Activated naive CD4-positive, alpha-beta T cell treated with anti-CD3 and anti-CD28 coated beads, Interleukin-2, amount 50 U/mL, for 72 hours (primary cell): ENCODE data around the gene COA3. TPM values are rescaled to one million over a fixed set of nuclear protein-coding genes. Genes with fewer than 3 reads are reported as not detected.
A peak's percentile ranks its signal among the peaks of the same experiment; 100 is the strongest.

Experiments
- ATAC-seq, 2 donors: fragments of 150-1000 bp; cut with Tn5 transposase; 2 replicates each; pipeline ENCODE4 v1.10.0; 2021; ENCODE audit warnings: mild to moderate bottlenecking in 2 of 2, moderate library complexity in 2 of 2
- DNase-seq, 2 donors: peaks; one replicate each; pipeline ENCODE4 v3.0.0; 2021 to 2022; ENCODE audit warnings: low spot score in 2 of 2
- H3K27ac Mint-ChIP-seq, 2 donors: one replicate each; pipeline ENCODE4 v1.8.0; 2022; ENCODE audit warnings: mild to moderate bottlenecking in 2 of 2, mixed read lengths in 2 of 2
- H3K36me3 Mint-ChIP-seq, 2 donors: one replicate each; pipeline ENCODE4 v1.8.0; 2022; ENCODE audit warnings: mixed read lengths in 2 of 2
- H3K9me3 Mint-ChIP-seq, 2 donors: one replicate each; pipeline ENCODE4 v1.8.0; 2022; ENCODE audit warnings: mixed read lengths in 2 of 2
- total RNA-seq, 2 donors: library from RNA; stranded (reverse); gene quantifications; one replicate each; pipeline ENCODE4 v1.2.3, GENCODE V29; 2022

COA3 gene
- total RNA-seq, 2 donors from 2014 or later, result 14.8 to 32.7 TPM

DNA sequence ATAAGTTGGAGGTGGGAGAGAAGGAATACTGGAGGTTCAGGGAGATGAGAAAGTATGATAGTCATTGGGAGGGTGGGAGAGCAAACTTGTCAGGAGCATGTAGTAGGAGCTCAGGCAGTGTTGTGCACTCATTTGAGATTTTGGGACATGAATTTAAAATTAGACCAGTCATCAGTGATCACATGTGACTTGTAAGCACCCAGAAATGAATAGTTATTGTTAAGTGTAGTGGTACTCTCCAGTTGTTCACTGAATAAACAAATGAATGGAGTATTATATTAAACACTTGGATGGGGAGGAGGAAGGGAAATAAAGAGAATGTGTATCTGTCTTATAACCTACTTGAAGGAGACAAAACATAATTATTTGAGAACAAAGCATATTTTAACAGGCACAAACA is 32.5 kb upstream of the COA3 start:
- DNase-seq (no peak), ATAC-seq (no peak)

DNA sequence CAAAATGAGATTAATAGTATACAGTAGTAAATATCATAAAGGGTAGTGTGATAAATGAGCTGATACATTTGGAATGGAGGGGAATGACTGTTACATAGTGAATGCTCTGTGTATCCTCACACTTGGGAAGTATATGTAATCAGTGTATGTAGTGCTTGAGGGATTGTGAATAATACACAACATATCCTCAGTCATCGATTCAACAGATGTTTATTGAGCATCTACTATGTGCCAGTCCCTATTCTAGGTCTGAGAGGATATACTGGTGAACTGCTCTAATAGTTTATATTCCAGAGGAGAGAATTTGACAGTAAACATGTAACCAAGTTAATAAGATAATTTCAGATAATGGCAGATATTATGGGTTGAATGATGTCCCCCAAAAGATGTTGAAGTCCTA is 29.0 kb upstream of the COA3 start:
- ATAC-seq, result no peak
- peaks cover 8 to 11% of the 10 kb centered on the region in 2 donors for H3K36me3 Mint-ChIP-seq
- H3K9me3 Mint-ChIP-seq, result no peaks in the 10 kb centered on the region
- no peak for DNase-seq
- H3K27ac Mint-ChIP-seq, result no peak overlapping the region

More for the DNA sequence above, 32.5 kb upstream of the COA3 start:
- Mint-ChIP-seq H3K9me3 (no peaks in the 10 kb centered on the region), H3K27ac (no peak overlapping the region), H3K36me3 (peaks cover 0 to 15% of the 10 kb centered on the region in 2 donors)

GRCh38 chr17:42821176-42821575 is 22.7 kb upstream of the COA3 start:
- Mint-ChIP-seq H3K9me3 (no peaks in the 10 kb centered on the region), H3K27ac (no peak overlapping the region), H3K36me3 (peaks cover 18 to 23% of the 10 kb centered on the region in 2 donors)
- DNase-seq, result no peak
- ATAC-seq, result no peak

DNA sequence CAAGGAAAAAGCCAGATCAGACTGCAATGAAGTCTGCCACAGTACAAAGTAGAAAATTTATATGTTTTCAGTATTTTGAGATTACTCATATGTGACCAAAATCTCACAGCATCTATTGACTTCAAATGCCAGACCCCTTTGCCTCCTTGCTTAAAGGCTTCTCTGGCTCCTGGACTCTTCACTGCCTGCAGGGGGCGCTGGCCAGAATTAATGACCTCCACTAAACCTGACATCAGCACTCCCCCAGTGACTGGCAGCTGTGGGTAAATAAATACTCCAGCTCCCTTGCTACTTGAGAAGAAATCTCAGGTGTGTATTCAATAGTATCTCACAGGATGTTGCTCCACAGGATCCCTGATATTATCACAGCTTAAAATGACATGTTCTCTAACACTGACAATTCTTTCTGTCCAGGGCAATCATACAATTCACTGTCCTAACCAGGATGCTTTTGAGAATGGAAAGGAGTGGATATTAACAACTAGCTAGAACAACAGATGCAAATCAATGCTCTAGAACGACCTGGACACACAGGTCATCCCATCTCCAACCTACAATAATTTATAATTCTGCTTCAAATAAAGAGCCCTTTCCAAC is 21.5 kb upstream of the COA3 start:
- H3K27ac Mint-ChIP-seq, result no peak overlapping the region
- H3K9me3 Mint-ChIP-seq, result no peaks in the 10 kb centered on the region
- peak in 1 of 2 donors; percentile 75 for DNase-seq
- ATAC-seq, result peak in 1 of 2 donors; percentile 43
- peaks cover 18 to 28% of the 10 kb centered on the region in 2 donors for H3K36me3 Mint-ChIP-seq

GRCh38 chr17:42818379-42818778 is 19.9 kb upstream of the COA3 start:
- H3K36me3 Mint-ChIP-seq, result peaks cover 10 to 30% of the 10 kb centered on the region in 2 donors
- DNase-seq (no peak), ATAC-seq (no peak)
- no peak overlapping the region for H3K27ac Mint-ChIP-seq
- no peaks in the 10 kb centered on the region for H3K9me3 Mint-ChIP-seq

DNA sequence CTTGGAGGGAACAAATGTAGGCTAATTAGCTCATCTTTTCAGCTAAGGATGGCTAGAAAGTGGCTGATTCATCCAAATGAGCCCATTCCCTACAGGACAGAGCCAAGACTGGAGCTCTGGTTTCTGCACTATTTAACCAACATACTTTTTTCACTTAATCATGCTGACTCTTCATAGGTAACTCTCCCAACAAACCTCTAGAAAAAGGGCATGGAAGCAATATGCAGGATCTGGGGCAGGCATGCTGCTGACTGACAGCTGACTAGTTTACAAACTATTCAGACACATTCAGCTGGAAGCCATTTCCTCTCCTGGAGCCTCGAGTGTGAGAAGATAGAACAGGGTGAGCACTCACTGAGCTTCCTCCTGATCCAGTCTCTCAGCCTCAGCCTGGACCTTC is 19.4 kb upstream of the COA3 start:
- no peak for ATAC-seq
- DNase-seq, result no peak
- H3K27ac Mint-ChIP-seq, result no peak overlapping the region
- H3K9me3 Mint-ChIP-seq, result no peaks in the 10 kb centered on the region
- peaks cover 10 to 31% of the 10 kb centered on the region in 2 donors for H3K36me3 Mint-ChIP-seq

- no peak for DNase-seq
- ATAC-seq, result no peak
- Mint-ChIP-seq H3K36me3 (peaks cover 10 to 23% of the 10 kb centered on the region in 2 donors), H3K9me3 (no peaks in the 10 kb centered on the region), H3K27ac (peak overlapping the region; percentile 3 to 73)
Observed at GRCh38 chr17:42814633-42815399, 16.3 kb upstream of the COA3 start.

- DNase-seq (no peak), ATAC-seq (no peak)
- H3K36me3 Mint-ChIP-seq, result peaks cover 0 to 6% of the 10 kb centered on the region in 2 donors
- peak overlapping the region in 1 of 2 donors; percentile 51 for H3K27ac Mint-ChIP-seq
- no peaks in the 10 kb centered on the region for H3K9me3 Mint-ChIP-seq
Observed at GRCh38 chr17:42809250-42809649, 10.7 kb upstream of the COA3 start.

GRCh38 chr17:42806249-42806648 is 7.7 kb upstream of the COA3 start:
- DNase-seq (no peak), ATAC-seq (no peak)
- Mint-ChIP-seq H3K9me3 (no peaks in the 10 kb centered on the region), H3K27ac (no peak overlapping the region), H3K36me3 (no peaks in the 10 kb centered on the region)

DNA sequence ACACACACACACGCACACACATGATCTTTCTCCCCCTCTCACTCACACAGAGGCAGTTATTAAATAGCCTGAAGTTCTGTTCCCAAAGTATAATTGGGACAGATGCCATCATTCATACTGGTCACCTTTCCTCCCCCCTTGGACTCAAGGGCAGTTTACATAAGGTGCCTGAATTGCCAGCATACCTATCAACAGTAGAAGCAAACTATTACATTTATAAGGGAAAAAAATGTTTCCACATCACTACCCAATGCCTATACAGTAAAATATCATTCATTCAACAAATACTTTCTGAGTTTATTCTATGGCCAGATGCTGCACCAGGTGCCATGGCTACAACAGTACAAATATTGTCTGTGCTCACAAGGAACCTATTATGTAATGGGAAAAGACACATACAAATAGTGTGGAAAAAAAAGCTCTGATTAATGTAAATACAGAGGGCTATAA is 6.4 kb upstream of the COA3 start:
- Mint-ChIP-seq H3K36me3 (no peaks in the 10 kb centered on the region), H3K9me3 (no peaks in the 10 kb centered on the region), H3K27ac (no peak overlapping the region)
- ATAC-seq, result no peak
- DNase-seq, result no peak

DNA sequence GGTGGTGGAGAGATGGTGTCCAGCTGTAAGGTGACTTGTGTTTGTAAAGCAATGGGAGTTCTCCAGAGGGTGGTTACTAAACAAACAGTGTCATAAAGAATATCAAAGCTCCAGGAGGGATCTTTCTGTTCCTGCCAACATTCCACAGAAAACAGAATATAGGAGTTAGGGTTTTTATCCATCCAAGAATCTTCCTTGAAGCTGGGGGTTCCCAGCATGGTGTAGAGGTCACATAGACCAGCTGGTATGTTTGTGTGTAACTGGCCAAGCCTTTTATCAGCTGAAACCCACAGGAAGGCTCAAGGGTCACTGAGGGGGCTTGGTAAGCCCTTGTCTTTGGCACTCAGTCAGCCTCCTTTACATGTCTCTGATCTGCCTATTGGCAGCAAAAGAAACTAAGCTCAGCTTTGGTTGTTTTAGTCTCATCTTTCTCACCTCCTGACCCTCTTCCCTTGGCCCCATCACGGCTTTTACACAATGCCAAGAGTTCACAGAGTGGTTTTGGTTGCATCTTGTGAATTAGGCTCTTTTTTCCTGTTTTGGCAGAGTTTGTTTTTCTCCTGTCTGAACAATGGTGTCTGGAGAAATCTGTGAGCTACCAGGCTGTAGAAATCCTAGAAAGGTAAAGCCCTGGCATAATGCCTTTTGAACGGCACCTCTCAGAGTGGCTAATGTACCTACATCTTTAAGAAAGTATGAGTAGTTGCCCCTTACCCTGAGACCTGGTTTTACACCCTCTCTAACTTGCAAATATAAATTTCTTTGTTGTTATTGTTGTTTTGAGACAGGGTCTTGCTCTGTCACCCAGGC is 4.8 kb upstream of the COA3 start:
- H3K27ac Mint-ChIP-seq, result no peak overlapping the region
- no peak for ATAC-seq
- H3K9me3 Mint-ChIP-seq, result peaks cover 4% of the 10 kb centered on the region in 2 donors
- DNase-seq, result no peak
- peaks cover 7% of the 10 kb centered on the region in 2 donors for H3K36me3 Mint-ChIP-seq

DNA sequence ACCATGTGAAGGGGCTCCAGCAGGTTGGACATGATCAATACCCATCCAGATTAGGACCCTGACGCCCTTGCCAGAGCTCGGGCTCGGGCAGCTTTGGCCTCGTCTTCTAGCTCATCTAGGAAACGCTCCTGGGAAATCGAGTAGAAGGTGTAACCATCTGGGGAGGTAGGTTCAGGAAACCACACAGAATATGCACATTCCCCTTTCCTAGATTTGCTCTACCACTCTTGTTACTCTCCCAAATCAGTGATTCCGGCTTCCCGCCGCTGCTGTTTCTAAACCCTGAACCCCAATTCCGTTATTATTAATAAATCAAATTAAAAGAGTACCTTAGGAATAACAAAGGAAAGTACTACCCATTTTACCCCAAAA is 507 bp downstream of the COA3 start:
- Mint-ChIP-seq H3K27ac (peak overlapping the region; percentile 81 to 94), H3K9me3 (peaks cover 4% of the 10 kb centered on the region in 2 donors), H3K36me3 (peaks cover 8% of the 10 kb centered on the region in 2 donors)
- ATAC-seq (no peak), DNase-seq (no peak)

DNA sequence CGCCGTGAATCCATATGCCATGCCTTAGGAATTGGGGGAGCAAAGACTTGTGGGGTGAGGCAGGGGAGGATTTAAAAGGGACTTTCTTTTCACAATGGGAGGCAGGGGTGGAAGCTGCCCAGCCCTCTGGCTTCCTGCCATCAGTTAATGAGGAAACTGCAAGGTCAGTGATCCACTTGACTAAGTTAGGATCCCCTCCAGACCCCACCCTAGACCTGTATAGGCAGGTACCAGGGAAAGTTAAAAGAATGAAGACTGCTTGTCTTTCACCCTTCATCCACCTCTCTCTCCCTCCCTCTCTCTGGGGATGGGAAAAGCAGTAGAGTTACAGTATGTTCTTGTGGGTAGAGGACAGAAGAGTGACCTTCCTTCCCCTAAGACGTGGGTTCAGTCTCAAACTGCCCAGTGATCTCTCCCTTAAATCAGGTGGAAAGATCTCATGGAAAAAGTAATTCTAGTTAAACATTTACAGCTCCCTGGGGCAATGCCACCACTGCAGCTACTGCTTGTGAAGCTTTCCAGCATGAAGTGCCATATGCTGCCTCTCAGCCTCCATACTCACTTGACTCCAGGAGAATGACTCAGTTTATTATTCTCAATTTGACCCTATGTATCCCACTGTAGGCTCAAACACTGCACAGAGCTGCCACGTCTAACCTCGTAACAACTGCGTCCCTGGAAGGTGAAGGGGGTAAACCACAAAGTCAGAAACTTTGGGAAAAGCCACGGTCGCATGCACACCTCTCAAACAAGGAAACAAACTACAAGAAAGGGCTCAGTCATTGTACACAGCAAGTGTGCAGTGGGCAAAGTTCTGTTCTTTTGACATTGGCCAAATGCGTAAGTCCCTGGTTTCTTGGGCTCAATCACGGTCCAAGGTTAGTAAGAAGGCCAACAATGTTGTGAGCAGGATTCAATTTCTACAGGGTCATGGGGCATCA is 1.2 kb downstream of the COA3 start:
- Mint-ChIP-seq H3K36me3 (peaks cover 8% of the 10 kb centered on the region in 2 donors), H3K27ac (no peak overlapping the region), H3K9me3 (peaks cover 4% of the 10 kb centered on the region in 2 donors)
- ATAC-seq, result no peak
- no peak for DNase-seq

DNA sequence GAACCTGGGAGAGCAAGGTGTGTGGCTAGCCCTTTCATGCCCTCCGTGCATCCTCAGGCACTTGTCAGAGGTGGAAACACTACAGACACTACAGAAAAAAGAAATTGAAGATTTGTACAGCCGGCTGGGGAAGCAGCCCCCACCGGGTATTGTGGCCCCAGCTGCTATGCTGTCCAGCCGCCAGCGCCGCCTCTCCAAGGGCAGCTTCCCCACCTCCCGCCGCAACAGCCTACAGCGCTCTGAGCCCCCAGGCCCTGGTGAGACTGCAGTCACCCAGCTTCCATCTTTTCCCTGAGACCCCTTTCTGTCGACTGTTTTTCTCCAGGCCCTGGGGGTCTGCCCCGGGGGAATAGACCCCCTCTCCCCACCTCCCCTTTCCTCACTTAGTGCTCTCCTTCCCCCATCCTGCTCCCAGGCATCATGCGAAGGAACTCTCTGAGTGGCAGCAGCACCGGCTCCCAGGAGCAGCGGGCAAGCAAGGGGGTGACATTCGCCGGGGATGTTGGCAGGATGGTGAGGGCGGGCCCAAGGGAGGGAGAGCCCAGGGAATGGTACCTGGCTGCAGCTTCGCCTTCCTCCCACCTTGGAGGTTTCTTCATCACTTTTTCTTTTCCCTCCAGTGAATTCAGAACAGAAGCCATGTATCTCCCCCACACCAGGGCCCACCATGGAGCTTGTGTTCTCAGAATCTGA is 2.3 kb downstream of the COA3 start:
- Mint-ChIP-seq H3K36me3 (peaks cover 8% of the 10 kb centered on the region in 2 donors), H3K27ac (no peak overlapping the region), H3K9me3 (peaks cover 4% of the 10 kb centered on the region in 2 donors)
- DNase-seq, result peak in 1 of 2 donors; percentile 18
- ATAC-seq, result no peak

DNA sequence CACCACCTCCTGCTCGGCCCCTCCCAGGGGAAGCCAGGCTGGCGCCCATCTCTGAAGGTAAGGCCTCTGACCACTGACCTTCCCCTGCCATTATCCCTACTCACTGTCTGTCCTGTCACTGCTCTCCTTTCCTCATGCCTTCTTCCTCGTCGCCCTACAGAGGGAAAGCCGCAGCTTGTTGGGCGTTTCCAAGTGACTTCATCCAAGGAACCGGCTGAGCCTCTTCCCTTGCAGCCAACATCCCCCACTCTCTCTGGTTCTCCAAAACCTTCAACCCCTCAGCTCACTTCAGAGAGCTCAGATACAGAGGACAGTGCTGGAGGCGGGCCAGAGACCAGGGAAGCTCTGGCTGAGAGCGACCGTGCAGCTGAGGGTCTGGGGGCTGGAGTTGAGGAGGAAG is 3.0 kb downstream of the COA3 start:
- DNase-seq (no peak), ATAC-seq (no peak)
- Mint-ChIP-seq H3K36me3 (peaks cover 8% of the 10 kb centered on the region in 2 donors), H3K27ac (no peak overlapping the region), H3K9me3 (peaks cover 4% of the 10 kb centered on the region in 2 donors)

DNA sequence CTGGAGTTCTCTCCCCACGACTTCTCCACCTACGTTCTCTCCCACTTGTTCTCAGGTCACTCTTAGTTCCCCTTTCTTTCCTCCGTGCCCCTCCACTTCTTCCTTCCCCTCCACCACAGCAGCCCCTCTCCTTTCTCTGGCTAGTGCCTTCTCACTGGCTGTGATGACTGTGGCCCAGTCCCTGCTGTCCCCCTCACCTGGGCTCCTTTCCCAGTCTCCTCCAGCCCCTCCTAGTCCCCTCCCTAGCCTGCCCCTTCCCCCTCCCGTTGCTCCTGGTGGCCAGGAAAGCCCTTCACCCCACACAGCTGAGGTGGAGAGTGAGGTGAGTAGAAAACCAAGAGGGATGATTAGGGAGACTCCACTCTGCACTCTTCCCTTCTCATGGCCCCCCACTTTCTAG is 3.4 kb downstream of the COA3 start:
- Mint-ChIP-seq H3K9me3 (peaks cover 4% of the 10 kb centered on the region in 2 donors), H3K27ac (peak overlapping the region in 1 of 2 donors; percentile 51), H3K36me3 (peaks cover 8% of the 10 kb centered on the region in 2 donors)
- ATAC-seq (no peak), DNase-seq (no peak)
